Psoas muscle (tissue), 8 donors: ENCODE measurements around the gene TNFSF9. TPM values are rescaled to one million over a fixed set of nuclear protein-coding genes. Genes with fewer than 3 reads are reported as not detected.
"Not testable (repeated sequence)": the region's sequence is repeated elsewhere in the genome, so short reads cannot be mapped to it uniquely, and the experiment has no call there.

Source experiments
- ATAC-seq, 4 donors: fragments of 200-7000 bp; cut with Tn5 transposase; one replicate each; pipeline ENCODE4 v1.9.1; 2020; ENCODE audit warnings: moderate library complexity in 3 of 4, mild to moderate bottlenecking in 2 of 4
- DNase-seq, 2 donors: peaks; one replicate each; pipeline ENCODE4 v3.0.0-alpha.2; 2020
- H3K27ac ChIP-seq: fragments of 200-600 bp; one replicate; pipeline ENCODE4 v1.8.0; 2022
- H3K27me3 ChIP-seq, 3 donors: fragments of 200-600 bp in 1 of 3; one replicate each; pipeline versions ENCODE4 v1.6.1 to v1.8.0; 2013 to 2022; ENCODE audit warnings: low read length in 2 of 3, mild to moderate bottlenecking in 2 of 3, moderate library complexity in 1 of 3; ENCODE audit not compliant: insufficient read depth in 3 of 3
- H3K36me3 ChIP-seq, 2 donors: fragments of 200-600 bp in 1 of 2; one replicate each; pipeline versions ENCODE4 v1.6.1 to v1.8.0; 2013 to 2022; ENCODE audit warnings: low read depth in 1 of 2, mild to moderate bottlenecking in 1 of 2, moderate library complexity in 1 of 2; ENCODE audit not compliant: insufficient read depth in 1 of 2
- H3K4me1 ChIP-seq: fragments of 200-600 bp; one replicate; pipeline ENCODE4 v1.8.0; 2022
- H3K4me3 ChIP-seq: fragments of 200-600 bp; one replicate; pipeline ENCODE4 v1.8.0; 2022; ENCODE audit warnings: mild to moderate bottlenecking
- H3K9me3 ChIP-seq: fragments of 200-600 bp; one replicate; pipeline ENCODE4 v1.8.0; 2022
- WGBS, 3 donors: extraction: QIAGEN DNeasy Blood & Tissue Kit; methylation state at CpG; one replicate each; pipeline versions ENCODE4 v1.1.6 to v1.1.7; 2013; 5-methylcytosine and 5-hydroxymethylcytosine counted together
- intact Hi-C, 2 donors: fragments of 100-400 bp; cut with DNase I; formaldehyde crosslinking; loops; one replicate each; pipeline versions ENCODE4 v1.11.0 to v1.14.2; 2022
- polyA plus RNA-seq, 3 donors: library from polyadenylated mRNA; stranded (reverse); fragments of 200-250 nt; gene quantifications; one replicate each; pipeline ENCODE4 v1.2.3, GENCODE V29; 2013
- total RNA-seq, 4 donors: library from RNA; stranded (reverse); fragmentation: NEBNext Ultra II Directional in 2 of 4; extraction: Animal tissue kit (Norgen Biotek cat#: 25700) in 2 of 4; gene quantifications; one replicate each; pipeline versions ENCODE4 v1.2.1 to v1.2.4, GENCODE V29; 2021 to 2023
- TF ChIP-seq, protein P1 (sequence below): fragments of 200-600 bp; IDR thresholded peaks from one replicate; pipeline ENCODE4 v1.8.0; 2022; ENCODE audit warnings: antibody characterized with exemption
- donor health status: healthy with polysubstance abuse.
- donor health status: DM: no; HTN: no; CAD: no; lungs with moderate emphysema.
- donor health status: Bipolar disorder and iron deficiency.
- donor health status: healthy.
- donor health status: DM: yes; HTN: yes; CAD: no.
- donor health status: DM: no; HTN: no; CAD: no.
- donor health status: DM: no; HTN: no; CAD: no.
- donor health status: DM: yes; HTN: yes; CAD: no.

Gene TNFSF9
- total and polyA plus RNA-seq, 7 donors, result 0.25 to 1.9 (median 0.62) TPM; not detected in 1

DNA sequence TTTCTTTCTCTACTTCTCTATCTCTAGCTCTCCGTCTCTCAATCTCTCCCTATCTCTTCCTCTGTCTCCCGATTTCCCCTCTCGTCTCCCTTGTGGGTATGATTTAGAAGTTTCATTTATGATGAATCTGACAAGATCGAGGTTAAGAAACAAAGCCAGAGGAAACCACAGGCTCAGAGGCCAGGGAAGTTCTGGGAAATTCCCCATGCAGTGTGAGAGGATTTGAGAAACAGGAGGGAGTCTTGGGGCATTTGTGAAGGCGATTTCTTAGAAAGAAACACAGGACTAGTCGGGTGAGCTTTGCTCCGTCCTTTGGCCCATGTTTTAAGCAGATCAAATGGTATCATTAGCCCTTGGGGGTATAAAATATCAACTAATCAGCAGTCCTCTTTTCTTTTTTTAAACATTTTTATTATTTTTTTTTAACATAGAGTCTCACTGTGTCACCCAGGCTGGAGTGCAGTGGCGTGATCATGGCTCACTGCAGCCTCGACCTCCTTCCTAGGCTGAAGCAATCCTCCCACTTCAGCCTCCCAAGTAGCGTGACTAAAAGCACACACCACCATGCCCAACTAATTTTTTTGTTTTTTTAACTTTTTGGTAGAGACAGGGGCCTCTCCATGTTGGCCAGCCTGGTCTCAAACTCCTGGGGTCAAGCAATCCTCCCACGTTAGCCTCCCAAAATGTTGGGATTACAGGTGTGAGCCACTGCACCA is 25.8 kb downstream of the TNFSF9 start:
- WGBS, 3 donors, result 57 to 67% (median 59%) methylated on average over 11 of the region's 11 CpGs

DNA sequence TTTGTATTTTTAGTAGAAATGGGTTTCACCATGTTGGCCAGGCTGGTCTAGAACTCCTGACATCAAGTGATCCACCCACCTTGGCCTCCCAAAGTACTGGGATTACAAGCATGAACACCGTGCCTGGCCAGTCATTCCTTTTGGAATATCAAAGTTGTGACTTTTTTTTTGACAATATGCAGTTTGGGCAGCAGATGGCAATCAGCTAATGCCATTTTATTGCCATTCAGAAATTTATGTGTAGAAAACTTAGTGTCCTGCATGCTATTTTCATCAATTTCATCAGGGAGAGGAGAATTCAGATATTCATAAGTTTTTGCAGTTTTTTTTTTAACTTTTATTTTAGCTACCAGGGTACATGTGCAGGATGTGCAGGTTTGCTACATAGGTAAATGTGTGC is 31.6 kb downstream of the TNFSF9 start:
- H3K4me1 ChIP-seq, H3K4me3 ChIP-seq, H3K9me3 ChIP-seq, H3K27me3 ChIP-seq, intact Hi-C loops, DNase-seq, H3K36me3 ChIP-seq, ATAC-seq, H3K27ac ChIP-seq: not testable (repeated sequence)
- 38 to 50% (median 46%) methylated on average over 1 of the region's 1 CpG for WGBS, 3 donors

More for the DNA sequence above, 25.8 kb downstream of the TNFSF9 start:
- intact Hi-C loops, result no loop called here
- Histone ChIP-seq H3K9me3 (no peaks in the 10 kb centered on the region), H3K4me1 (no peaks in the 10 kb centered on the region), H3K4me3 (no peak overlapping the region), H3K27ac (no peak overlapping the region), H3K36me3 (no peaks in the 10 kb centered on the region), H3K27me3 (peaks cover 0 to 7% (median 0%) of the 10 kb centered on the region in 3 donors)
- DNase-seq (no peak), ATAC-seq (no peak)
- TF ChIP-seq, protein P1, sequence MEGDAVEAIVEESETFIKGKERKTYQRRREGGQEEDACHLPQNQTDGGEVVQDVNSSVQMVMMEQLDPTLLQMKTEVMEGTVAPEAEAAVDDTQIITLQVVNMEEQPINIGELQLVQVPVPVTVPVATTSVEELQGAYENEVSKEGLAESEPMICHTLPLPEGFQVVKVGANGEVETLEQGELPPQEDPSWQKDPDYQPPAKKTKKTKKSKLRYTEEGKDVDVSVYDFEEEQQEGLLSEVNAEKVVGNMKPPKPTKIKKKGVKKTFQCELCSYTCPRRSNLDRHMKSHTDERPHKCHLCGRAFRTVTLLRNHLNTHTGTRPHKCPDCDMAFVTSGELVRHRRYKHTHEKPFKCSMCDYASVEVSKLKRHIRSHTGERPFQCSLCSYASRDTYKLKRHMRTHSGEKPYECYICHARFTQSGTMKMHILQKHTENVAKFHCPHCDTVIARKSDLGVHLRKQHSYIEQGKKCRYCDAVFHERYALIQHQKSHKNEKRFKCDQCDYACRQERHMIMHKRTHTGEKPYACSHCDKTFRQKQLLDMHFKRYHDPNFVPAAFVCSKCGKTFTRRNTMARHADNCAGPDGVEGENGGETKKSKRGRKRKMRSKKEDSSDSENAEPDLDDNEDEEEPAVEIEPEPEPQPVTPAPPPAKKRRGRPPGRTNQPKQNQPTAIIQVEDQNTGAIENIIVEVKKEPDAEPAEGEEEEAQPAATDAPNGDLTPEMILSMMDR, result no peak

DNA sequence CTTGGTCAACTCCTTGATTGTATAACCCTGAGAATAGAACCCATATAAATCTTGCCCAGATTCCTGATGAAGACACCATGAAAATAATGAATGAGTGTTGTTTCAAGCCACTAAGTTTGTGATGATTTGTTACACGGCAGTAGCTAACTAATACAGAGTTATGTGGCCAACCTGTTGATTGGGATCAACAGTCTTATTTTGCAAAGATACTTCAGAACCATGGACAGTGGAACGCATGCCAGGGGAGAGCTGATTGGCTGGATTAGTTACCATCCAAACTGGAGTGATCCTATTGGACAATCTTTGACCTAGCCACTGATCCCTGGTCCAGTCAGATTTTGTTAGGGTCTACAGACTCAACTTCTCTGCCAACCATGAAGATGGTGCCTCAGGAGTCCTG is 33.6 kb downstream of the TNFSF9 start:
- no peak for DNase-seq
- intact Hi-C loops, result no loop called here
- Histone ChIP-seq H3K27me3 (peaks cover 0 to 4% (median 0%) of the 10 kb centered on the region in 3 donors), H3K4me3 (no peak overlapping the region), H3K4me1 (no peaks in the 10 kb centered on the region), H3K9me3 (peaks cover 8% of the 10 kb centered on the region), H3K27ac (no peak overlapping the region), H3K36me3 (no peaks in the 10 kb centered on the region)
- ATAC-seq, result no peak
- TF ChIP-seq, protein P1, result no peak
- WGBS, 3 donors, result 63 to 73% (median 73%) methylated on average over 2 of the region's 2 CpGs

GRCh38 chr19:6566727-6567126 is 35.9 kb downstream of the TNFSF9 start:
- H3K36me3 ChIP-seq, intact Hi-C loops, H3K27ac ChIP-seq, H3K9me3 ChIP-seq, ATAC-seq, H3K4me1 ChIP-seq, H3K27me3 ChIP-seq, DNase-seq, H3K4me3 ChIP-seq: not testable (repeated sequence)
- 43 to 62% (median 58%) methylated on average over 3 of the region's 3 CpGs for WGBS, 3 donors

GRCh38 chr19:6568010-6568526 is 37.2 kb downstream of the TNFSF9 start:
- ATAC-seq (no peak), DNase-seq (no peak)
- intact Hi-C loops, result no loop called here
- Histone ChIP-seq H3K9me3 (peaks cover 8% of the 10 kb centered on the region), H3K4me1 (no peaks in the 10 kb centered on the region), H3K27ac (no peak overlapping the region), H3K36me3 (no peaks in the 10 kb centered on the region), H3K27me3 (peaks cover 0 to 5% (median 3%) of the 10 kb centered on the region in 3 donors), H3K4me3 (no peak overlapping the region)
- TF ChIP-seq, protein P1, result no peak
- WGBS, 3 donors, result 62 to 75% (median 64%) methylated on average over 8 of the region's 8 CpGs
